ENCODE measurements around the gene ZBTB8A. TPM values are rescaled to one million over a fixed set of nuclear protein-coding genes. Genes with fewer than 3 reads are reported as not detected.
A peak's percentile ranks its signal among the peaks of the same experiment; 100 is the strongest.

ZBTB8A gene
- total RNA-seq, 3 donors from 2014 or later, result 4.9 to 7.9 (median 5.1) TPM

- no peaks in the 10 kb centered on the region for H3K36me3 ChIP-seq (ENCODE audit: low read depth)
- no peak for DNase-seq
- intact Hi-C loops (cut with DNase I, micrococcal nuclease), result no loop called here
- no peak for TF ChIP-seq CTCF (IDR thresholded peaks at IDR 0.05)
- H3K9me3 ChIP-seq, result no peaks in the 10 kb centered on the region
- no peak overlapping the region for H3K4me3 ChIP-seq
- H3K4me1 ChIP-seq (ENCODE audit: low read depth), result no peaks in the 10 kb centered on the region
- ATAC-seq, result no peak
Observed at GRCh38 chr1:32600034-32600433, 60.8 kb downstream of the ZBTB8A start.

GRCh38 chr1:32605711-32606424, 66.6 kb downstream of the ZBTB8A start:
- Histone ChIP-seq H3K4me3 (no peak overlapping the region), H3K9me3 (no peaks in the 10 kb centered on the region), H3K4me1 (ENCODE audit: low read depth) (no peaks in the 10 kb centered on the region), H3K36me3 (ENCODE audit: low read depth) (no peaks in the 10 kb centered on the region)
- intact Hi-C loops (cut with DNase I, micrococcal nuclease), result no loop called here
- TF ChIP-seq CTCF (IDR thresholded peaks at IDR 0.05), result no peak
- ATAC-seq (no peak), DNase-seq (no peak)

GRCh38 chr1:32606565-32607371, 67.5 kb downstream of the ZBTB8A start:
- H3K4me1 ChIP-seq (ENCODE audit: low read depth), result no peaks in the 10 kb centered on the region
- ATAC-seq (no peak), DNase-seq (peak in 1 of 3 donors; percentile 27)
- H3K36me3 ChIP-seq (ENCODE audit: low read depth), result no peaks in the 10 kb centered on the region
- intact Hi-C loops (cut with DNase I, micrococcal nuclease), result no loop called here
- TF ChIP-seq CTCF (IDR thresholded peaks at IDR 0.05), result no peak
- H3K9me3 ChIP-seq, result no peaks in the 10 kb centered on the region
- no peak overlapping the region for H3K4me3 ChIP-seq

DNA sequence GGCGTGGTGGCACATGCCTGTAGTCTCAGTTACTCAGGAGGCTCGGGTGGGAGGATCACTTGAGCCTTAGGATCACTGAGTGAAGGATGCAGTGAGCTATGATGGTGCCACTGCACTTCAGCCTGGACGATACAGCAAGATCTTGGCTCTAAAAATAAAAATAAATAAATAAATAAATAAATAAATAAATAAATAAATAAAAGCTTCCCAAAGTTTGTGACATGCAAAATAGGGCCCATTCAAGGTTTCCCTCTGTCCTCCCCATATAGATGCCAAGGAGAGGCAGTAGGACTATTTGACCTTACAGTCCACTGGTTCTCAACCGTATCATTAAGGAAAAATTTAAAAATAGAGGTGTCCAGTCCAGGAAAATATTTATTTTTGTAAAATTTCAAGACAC, 70.0 kb downstream of the ZBTB8A start:
- no peaks in the 10 kb centered on the region for H3K9me3 ChIP-seq
- no peaks in the 10 kb centered on the region for H3K36me3 ChIP-seq (ENCODE audit: low read depth)
- no peak overlapping the region for H3K4me3 ChIP-seq
- TF ChIP-seq CTCF (IDR thresholded peaks at IDR 0.05), result no peak
- DNase-seq (no peak), ATAC-seq (no peak)
- no peaks in the 10 kb centered on the region for H3K4me1 ChIP-seq (ENCODE audit: low read depth)
- intact Hi-C loops (cut with DNase I, micrococcal nuclease), result no loop called here

DNA sequence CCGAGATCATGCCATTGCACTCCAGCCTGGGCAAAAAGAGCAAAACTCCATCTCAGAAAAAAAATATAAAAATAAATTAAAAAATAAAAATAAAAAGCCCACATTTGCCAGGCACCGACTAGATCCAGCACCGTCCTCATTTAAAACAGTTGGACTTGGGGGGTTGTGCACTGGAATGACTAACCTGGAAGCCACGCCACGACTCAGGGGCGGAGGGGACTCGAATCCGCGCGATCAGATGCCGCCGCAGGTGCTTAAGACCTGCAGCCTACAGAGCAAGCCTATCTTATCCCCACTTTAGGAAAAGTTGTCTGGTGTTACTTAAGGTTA, 72.6 kb downstream of the ZBTB8A start:
- TF ChIP-seq CTCF (IDR thresholded peaks at IDR 0.05), result no peak
- Histone ChIP-seq H3K4me3 (no peak overlapping the region), H3K36me3 (ENCODE audit: low read depth) (no peaks in the 10 kb centered on the region), H3K4me1 (ENCODE audit: low read depth) (no peaks in the 10 kb centered on the region), H3K9me3 (no peaks in the 10 kb centered on the region)
- intact Hi-C loops (cut with DNase I, micrococcal nuclease), result no loop called here
- DNase-seq (no peak), ATAC-seq (no peak)

Data from mucosa of descending colon (tissue), 3 donors.